ENCODE measurements around the gene CALN1. TPM values are rescaled to one million over a fixed set of nuclear protein-coding genes. Genes with fewer than 3 reads are reported as not detected.

The CALN1 gene
- total RNA-seq, 1 donor from 2014 or later, result not detected

GRCh38 chr7:72140566-72140965 lies 271.6 kb downstream of the CALN1 start:
- H3K9me3 Mint-ChIP-seq (ENCODE audit: unreplicated experiment), result peaks cover 35% of the 10 kb centered on the region

GRCh38 chr7:72127136-72127535 lies 285.0 kb downstream of the CALN1 start:
- no peaks in the 10 kb centered on the region for H3K36me3 Mint-ChIP-seq (ENCODE audit: unreplicated experiment)
- TF ChIP-seq, protein P1, sequence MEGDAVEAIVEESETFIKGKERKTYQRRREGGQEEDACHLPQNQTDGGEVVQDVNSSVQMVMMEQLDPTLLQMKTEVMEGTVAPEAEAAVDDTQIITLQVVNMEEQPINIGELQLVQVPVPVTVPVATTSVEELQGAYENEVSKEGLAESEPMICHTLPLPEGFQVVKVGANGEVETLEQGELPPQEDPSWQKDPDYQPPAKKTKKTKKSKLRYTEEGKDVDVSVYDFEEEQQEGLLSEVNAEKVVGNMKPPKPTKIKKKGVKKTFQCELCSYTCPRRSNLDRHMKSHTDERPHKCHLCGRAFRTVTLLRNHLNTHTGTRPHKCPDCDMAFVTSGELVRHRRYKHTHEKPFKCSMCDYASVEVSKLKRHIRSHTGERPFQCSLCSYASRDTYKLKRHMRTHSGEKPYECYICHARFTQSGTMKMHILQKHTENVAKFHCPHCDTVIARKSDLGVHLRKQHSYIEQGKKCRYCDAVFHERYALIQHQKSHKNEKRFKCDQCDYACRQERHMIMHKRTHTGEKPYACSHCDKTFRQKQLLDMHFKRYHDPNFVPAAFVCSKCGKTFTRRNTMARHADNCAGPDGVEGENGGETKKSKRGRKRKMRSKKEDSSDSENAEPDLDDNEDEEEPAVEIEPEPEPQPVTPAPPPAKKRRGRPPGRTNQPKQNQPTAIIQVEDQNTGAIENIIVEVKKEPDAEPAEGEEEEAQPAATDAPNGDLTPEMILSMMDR (IDR thresholded peaks at IDR 0.05), result no peak
- H3K4me1 Mint-ChIP-seq (ENCODE audit: unreplicated experiment), result no peaks in the 10 kb centered on the region
- no peak for DNase-seq (ENCODE audit: extremely low spot score, unreplicated experiment)
- H3K4me3 Mint-ChIP-seq (ENCODE audit: unreplicated experiment), result no peak overlapping the region
- peaks cover 44% of the 10 kb centered on the region for H3K9me3 Mint-ChIP-seq (ENCODE audit: unreplicated experiment)
- H3K27me3 Mint-ChIP-seq (ENCODE audit: unreplicated experiment), result no peaks in the 10 kb centered on the region
- no peak overlapping the region for H3K27ac Mint-ChIP-seq (ENCODE audit: unreplicated experiment)

More at GRCh38 chr7:72140566-72140965, 271.6 kb downstream of the CALN1 start:
- H3K27me3 Mint-ChIP-seq (ENCODE audit: unreplicated experiment), result no peaks in the 10 kb centered on the region
- H3K4me1 Mint-ChIP-seq (ENCODE audit: unreplicated experiment), result no peaks in the 10 kb centered on the region
- no peak overlapping the region for H3K4me3 Mint-ChIP-seq (ENCODE audit: unreplicated experiment)
- DNase-seq (ENCODE audit: extremely low spot score, unreplicated experiment), result peak; percentile 77
- no peak overlapping the region for H3K27ac Mint-ChIP-seq (ENCODE audit: unreplicated experiment)
- TF ChIP-seq, protein P1 (IDR thresholded peaks at IDR 0.05), result no peak
- no peaks in the 10 kb centered on the region for H3K36me3 Mint-ChIP-seq (ENCODE audit: unreplicated experiment)

DNA sequence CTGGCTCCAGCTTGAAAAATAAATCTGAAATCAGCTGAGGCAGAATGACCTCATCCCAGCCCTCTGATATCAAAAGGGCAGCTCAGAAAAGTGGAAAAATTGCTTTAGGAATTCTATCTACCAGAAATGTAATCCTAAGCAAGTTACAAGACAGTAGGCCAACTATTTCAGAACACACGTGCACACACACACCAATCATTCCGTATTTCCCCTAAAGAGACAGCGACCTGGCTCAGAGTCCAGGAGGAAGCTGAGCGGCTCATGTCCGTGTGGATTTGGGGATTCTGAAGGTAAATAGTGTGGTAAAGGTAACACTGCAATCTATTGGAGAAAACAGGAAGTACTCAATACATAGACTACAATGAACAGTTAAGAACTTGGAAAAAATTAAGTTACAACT lies 288.2 kb downstream of the CALN1 start:
- Mint-ChIP-seq H3K4me1 (ENCODE audit: unreplicated experiment) (no peaks in the 10 kb centered on the region), H3K27me3 (ENCODE audit: unreplicated experiment) (no peaks in the 10 kb centered on the region), H3K9me3 (ENCODE audit: unreplicated experiment) (peaks cover 41% of the 10 kb centered on the region), H3K36me3 (ENCODE audit: unreplicated experiment) (no peaks in the 10 kb centered on the region), H3K27ac (ENCODE audit: unreplicated experiment) (no peak overlapping the region), H3K4me3 (ENCODE audit: unreplicated experiment) (no peak overlapping the region)
- peak; percentile 4 for DNase-seq (ENCODE audit: extremely low spot score, unreplicated experiment)
- TF ChIP-seq, protein P1 (IDR thresholded peaks at IDR 0.05), result no peak

DNA sequence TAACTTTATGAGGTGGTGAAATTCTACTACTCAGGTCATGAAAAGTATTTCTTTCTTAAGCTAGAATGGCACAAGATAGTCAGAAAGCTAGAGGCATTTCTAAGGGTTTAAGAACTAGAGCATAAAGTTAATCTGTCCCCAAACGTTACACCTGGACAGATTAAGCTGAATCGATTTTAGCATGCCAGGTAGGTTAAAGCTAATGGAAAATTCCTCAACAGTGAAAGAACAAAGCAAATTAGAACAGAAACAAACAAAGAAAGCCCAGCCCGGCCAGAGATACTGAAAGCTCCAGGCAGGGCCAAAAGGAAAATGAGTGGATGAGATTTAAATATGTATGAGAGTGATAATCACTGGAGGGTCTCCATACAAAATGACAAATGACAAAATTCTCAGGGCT lies 293.8 kb downstream of the CALN1 start:
- no peak overlapping the region for H3K27ac Mint-ChIP-seq (ENCODE audit: unreplicated experiment)
- TF ChIP-seq, protein P1 (IDR thresholded peaks at IDR 0.05), result no peak
- H3K27me3 Mint-ChIP-seq (ENCODE audit: unreplicated experiment), result no peaks in the 10 kb centered on the region
- peaks cover 48% of the 10 kb centered on the region for H3K9me3 Mint-ChIP-seq (ENCODE audit: unreplicated experiment)
- no peak for DNase-seq (ENCODE audit: extremely low spot score, unreplicated experiment)
- H3K4me3 Mint-ChIP-seq (ENCODE audit: unreplicated experiment), result no peak overlapping the region
- no peaks in the 10 kb centered on the region for H3K36me3 Mint-ChIP-seq (ENCODE audit: unreplicated experiment)
- H3K4me1 Mint-ChIP-seq (ENCODE audit: unreplicated experiment), result no peaks in the 10 kb centered on the region

DNA sequence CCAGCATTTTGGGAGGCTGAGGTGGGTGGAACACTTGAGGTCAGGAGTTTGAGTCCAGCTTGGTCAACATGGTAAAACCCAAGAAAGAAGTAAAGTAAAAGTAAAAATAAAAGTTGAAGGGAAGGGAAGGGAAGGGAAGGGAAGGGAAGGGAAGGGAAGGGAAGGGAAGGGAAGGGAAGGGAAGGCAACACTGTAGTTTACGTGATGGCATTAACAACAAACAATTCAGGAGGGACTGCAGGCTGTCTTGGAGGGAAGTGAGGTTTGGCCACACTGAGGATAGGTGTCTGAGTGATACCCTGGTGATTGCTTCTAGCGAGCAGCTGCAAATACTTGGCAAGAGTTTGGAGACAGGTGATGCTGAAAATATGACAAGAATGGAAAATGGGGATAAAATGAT lies 298.0 kb downstream of the CALN1 start:
- Mint-ChIP-seq H3K27me3 (ENCODE audit: unreplicated experiment) (no peaks in the 10 kb centered on the region), H3K36me3 (ENCODE audit: unreplicated experiment) (no peaks in the 10 kb centered on the region), H3K4me3 (ENCODE audit: unreplicated experiment) (no peak overlapping the region), H3K27ac (ENCODE audit: unreplicated experiment) (no peak overlapping the region), H3K4me1 (ENCODE audit: unreplicated experiment) (no peaks in the 10 kb centered on the region), H3K9me3 (ENCODE audit: unreplicated experiment) (peaks cover 42% of the 10 kb centered on the region)
- TF ChIP-seq, protein P1 (IDR thresholded peaks at IDR 0.05), result no peak
- DNase-seq (ENCODE audit: extremely low spot score, unreplicated experiment), result no peak

Measured in osteocyte (in vitro differentiated cells).